HUES64 (cell line): ENCODE measurements around the gene GOLPH3.

Experiments
- H3K27ac ChIP-seq: 2 replicates; pipeline ENCODE4 v1.7.0; 2013; ENCODE audit warnings: low read depth, low read length, inconsistent platforms
- H3K27me3 ChIP-seq: 2 replicates; pipeline ENCODE4 v1.6.1; 2013; ENCODE audit warnings: mild to moderate bottlenecking, low read length; ENCODE audit not compliant: insufficient read depth
- H3K36me3 ChIP-seq: 2 replicates; pipeline ENCODE4 v1.6.1; 2013; ENCODE audit warnings: mild to moderate bottlenecking, low read length; ENCODE audit not compliant: insufficient read depth
- H3K4me1 ChIP-seq: 2 replicates; pipeline ENCODE4 v1.6.1; 2013; ENCODE audit warnings: mild to moderate bottlenecking, low read length, moderate library complexity; ENCODE audit not compliant: insufficient read depth
- H3K4me3 ChIP-seq: 2 replicates; pipeline ENCODE4 v1.5.1; 2013; ENCODE audit warnings: mild to moderate bottlenecking, low read length, moderate library complexity
- H3K9ac ChIP-seq: 2 replicates; pipeline ENCODE4 v1.6.1; 2013; ENCODE audit warnings: mild to moderate bottlenecking, low read depth, low read length
- H3K9me3 ChIP-seq: 2 replicates; pipeline ENCODE4 v1.6.1; 2013; ENCODE audit warnings: low read depth, low read length; ENCODE audit not compliant: insufficient read depth
- WGBS: fragments of 150-250, 120-280 bp; methylation state at CpG from one replicate; pipeline ENCODE4 v1.1.7; 2013; ENCODE audit warnings: missing lambda C conversion rate; 5-methylcytosine and 5-hydroxymethylcytosine counted together

The GOLPH3 gene

GRCh38 chr5:32170303-32171151, 3.6 kb downstream of the GOLPH3 start:
- H3K9ac ChIP-seq: no peak overlapping the region
- no peak overlapping the region for H3K4me3 ChIP-seq

GRCh38 chr5:32168460-32169033, 5.6 kb downstream of the GOLPH3 start:
- Histone ChIP-seq H3K27me3 (no peaks in the 10 kb centered on the region), H3K9ac (no peak overlapping the region), H3K27ac (no peak overlapping the region), H3K4me1 (peaks cover 7% of the 10 kb centered on the region; the same call in 1 of the 2 replicates), H3K36me3 (peaks cover 68% of the 10 kb centered on the region), H3K9me3 (no peaks in the 10 kb centered on the region), H3K4me3 (no peak overlapping the region)
- WGBS: 96% methylated on average over 9 of the region's 9 CpGs

More at GRCh38 chr5:32170303-32171151, 3.6 kb downstream of the GOLPH3 start:
- Histone ChIP-seq H3K9me3 (no peaks in the 10 kb centered on the region), H3K4me1 (peaks cover 7% of the 10 kb centered on the region; the same call in 1 of the 2 replicates), H3K27me3 (no peaks in the 10 kb centered on the region), H3K27ac (no peak overlapping the region), H3K36me3 (peaks cover 57% of the 10 kb centered on the region)
- WGBS: 96% methylated on average over 4 of the region's 5 CpGs

- no peak overlapping the region for H3K9ac ChIP-seq
- no peak overlapping the region for H3K4me3 ChIP-seq
- 100% methylated on average over 3 of the region's 3 CpGs for WGBS
- no peaks in the 10 kb centered on the region for H3K9me3 ChIP-seq
- H3K27me3 ChIP-seq: no peaks in the 10 kb centered on the region
- H3K27ac ChIP-seq: no peak overlapping the region
- H3K36me3 ChIP-seq: peaks cover 60% of the 10 kb centered on the region
- no peaks in the 10 kb centered on the region for H3K4me1 ChIP-seq
These were observed 8.5 kb downstream of the GOLPH3 start for GRCh38 chr5:32165597-32165996.

GRCh38 chr5:32163785-32164184, 10.3 kb downstream of the GOLPH3 start:
- H3K27me3 ChIP-seq: no peaks in the 10 kb centered on the region
- no peaks in the 10 kb centered on the region for H3K9me3 ChIP-seq
- H3K4me1 ChIP-seq: no peaks in the 10 kb centered on the region; the same call in 1 of the 2 replicates
- no peak overlapping the region for H3K27ac ChIP-seq
- peaks cover 45% of the 10 kb centered on the region for H3K36me3 ChIP-seq
- no peak overlapping the region for H3K9ac ChIP-seq
- 99% methylated on average over 2 of the region's 2 CpGs for WGBS
- no peak overlapping the region for H3K4me3 ChIP-seq

GRCh38 chr5:32163053-32163452, 11.1 kb downstream of the GOLPH3 start:
- Histone ChIP-seq H3K4me3 (no peak overlapping the region), H3K9ac (no peak overlapping the region), H3K27me3 (no peaks in the 10 kb centered on the region), H3K27ac (no peak overlapping the region), H3K9me3 (no peaks in the 10 kb centered on the region), H3K36me3 (peaks cover 39% of the 10 kb centered on the region), H3K4me1 (no peaks in the 10 kb centered on the region; the same call in 1 of the 2 replicates)
- 96% methylated on average over 5 of the region's 5 CpGs for WGBS

- no peak overlapping the region for H3K9ac ChIP-seq
- peaks cover 8% of the 10 kb centered on the region; the same call in 1 of the 2 replicates for H3K4me1 ChIP-seq
- H3K27me3 ChIP-seq: no peaks in the 10 kb centered on the region
- WGBS: 100% methylated on average over 1 of the region's 1 CpG
- no peak overlapping the region for H3K4me3 ChIP-seq
- peaks cover 17% of the 10 kb centered on the region; the same call in 1 of the 2 replicates for H3K36me3 ChIP-seq
- no peaks in the 10 kb centered on the region for H3K9me3 ChIP-seq
- no peak overlapping the region for H3K27ac ChIP-seq
These were observed 13.9 kb downstream of the GOLPH3 start for GRCh38 chr5:32160228-32160627.

- WGBS: 100% methylated on average over 1 of the region's 2 CpGs
- Histone ChIP-seq H3K36me3 (peaks cover 16% of the 10 kb centered on the region; the same call in 1 of the 2 replicates), H3K27me3 (no peaks in the 10 kb centered on the region), H3K27ac (no peak overlapping the region), H3K4me3 (no peak overlapping the region), H3K4me1 (peaks cover 8% of the 10 kb centered on the region; the same call in 1 of the 2 replicates), H3K9me3 (no peaks in the 10 kb centered on the region), H3K9ac (no peak overlapping the region)
These were observed 14.6 kb downstream of the GOLPH3 start for GRCh38 chr5:32159328-32160072.

- Histone ChIP-seq H3K27ac (no peak overlapping the region), H3K4me3 (no peak overlapping the region), H3K36me3 (peaks cover 10% of the 10 kb centered on the region; the same call in 1 of the 2 replicates), H3K27me3 (no peaks in the 10 kb centered on the region), H3K9ac (no peak overlapping the region), H3K9me3 (no peaks in the 10 kb centered on the region), H3K4me1 (peaks cover 8% of the 10 kb centered on the region; the same call in 1 of the 2 replicates)
- WGBS: 78% methylated on average over 2 of the region's 2 CpGs
These were observed 15.5 kb downstream of the GOLPH3 start for GRCh38 chr5:32158679-32158975.

- peaks cover 10% of the 10 kb centered on the region; the same call in 1 of the 2 replicates for H3K36me3 ChIP-seq
- H3K4me3 ChIP-seq: no peak overlapping the region
- no peak overlapping the region for H3K27ac ChIP-seq
- H3K4me1 ChIP-seq: peaks cover 8% of the 10 kb centered on the region; the same call in 1 of the 2 replicates
- no peaks in the 10 kb centered on the region for H3K9me3 ChIP-seq
- H3K9ac ChIP-seq: no peak overlapping the region
- no peaks in the 10 kb centered on the region for H3K27me3 ChIP-seq
- WGBS: 92% methylated on average over 4 of the region's 4 CpGs
These were observed 17.0 kb downstream of the GOLPH3 start for GRCh38 chr5:32157078-32157477.

- no peaks in the 10 kb centered on the region for H3K27me3 ChIP-seq
- 73% methylated on average over 9 of the region's 9 CpGs for WGBS
- no peaks in the 10 kb centered on the region for H3K9me3 ChIP-seq
- peaks cover 10% of the 10 kb centered on the region; the same call in 1 of the 2 replicates for H3K36me3 ChIP-seq
- no peak overlapping the region for H3K4me3 ChIP-seq
- H3K27ac ChIP-seq: no peak overlapping the region
- H3K9ac ChIP-seq: no peak overlapping the region
- peaks cover 8% of the 10 kb centered on the region; the same call in 1 of the 2 replicates for H3K4me1 ChIP-seq
These were observed 17.5 kb downstream of the GOLPH3 start for GRCh38 chr5:32156635-32157034.

GRCh38 chr5:32155211-32155610, 18.9 kb downstream of the GOLPH3 start:
- Histone ChIP-seq H3K27me3 (no peaks in the 10 kb centered on the region), H3K4me3 (no peak overlapping the region), H3K4me1 (peaks cover 8% of the 10 kb centered on the region; the same call in 1 of the 2 replicates), H3K27ac (no peak overlapping the region), H3K9ac (no peak overlapping the region), H3K9me3 (no peaks in the 10 kb centered on the region), H3K36me3 (peaks cover 8% of the 10 kb centered on the region; the same call in 1 of the 2 replicates)
- 96% methylated on average over 2 of the region's 2 CpGs for WGBS
